GM12872 (cell line): Measurements from ENCODE around the gene HES1.
A peak's percentile ranks its signal among the peaks of the same experiment; 100 is the strongest.

ENCODE experiments used
- CTCF ChIP-seq: IDR thresholded peaks from 3 replicates; pipeline ENCODE4 v1.5.1; 2011; ENCODE audit warnings: low read depth, mild to moderate bottlenecking, low read length, moderate library complexity; ENCODE audit not compliant: insufficient read depth

Gene HES1

GRCh38 chr3:194134231-194134756 is 1.7 kb upstream of the HES1 start:
- TF ChIP-seq CTCF = no peak

DNA sequence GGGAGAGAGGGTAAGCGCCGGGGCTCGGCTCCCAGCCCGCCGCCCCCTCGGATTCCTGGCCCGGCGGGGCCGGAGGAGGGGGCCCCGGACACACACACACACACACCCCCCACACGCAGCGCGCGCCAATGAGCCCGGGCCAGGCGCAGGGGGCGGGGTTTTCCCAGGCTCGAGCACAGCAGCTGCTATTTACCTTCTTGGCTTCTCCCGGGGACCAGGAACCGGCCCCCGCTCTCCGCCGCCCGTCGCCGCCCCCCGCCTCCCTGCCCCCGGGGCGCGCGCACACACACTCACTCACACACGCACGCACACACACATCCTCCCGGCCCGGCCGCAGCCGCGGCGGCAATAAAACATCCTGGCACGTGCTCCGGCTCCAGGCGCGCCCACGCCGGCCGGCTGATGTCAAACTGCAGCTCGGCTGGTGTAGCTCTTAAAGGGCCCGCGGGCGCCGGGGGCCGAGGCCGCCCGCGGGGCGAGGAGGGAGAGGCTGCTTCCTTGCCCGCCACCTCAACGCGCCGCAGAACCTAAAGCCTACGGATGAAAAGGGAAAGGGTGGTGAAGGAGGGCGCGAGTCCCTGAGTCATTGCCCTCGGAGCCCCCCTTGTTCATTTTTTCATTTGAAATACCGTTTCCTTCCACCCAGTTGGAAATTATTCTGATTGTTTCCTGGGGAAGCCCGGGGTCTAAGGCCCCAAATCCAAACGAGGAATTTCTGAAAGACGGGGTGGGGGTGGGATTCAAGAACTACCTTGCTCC is 1.0 kb upstream of the HES1 start:
- no peak for TF ChIP-seq CTCF

DNA sequence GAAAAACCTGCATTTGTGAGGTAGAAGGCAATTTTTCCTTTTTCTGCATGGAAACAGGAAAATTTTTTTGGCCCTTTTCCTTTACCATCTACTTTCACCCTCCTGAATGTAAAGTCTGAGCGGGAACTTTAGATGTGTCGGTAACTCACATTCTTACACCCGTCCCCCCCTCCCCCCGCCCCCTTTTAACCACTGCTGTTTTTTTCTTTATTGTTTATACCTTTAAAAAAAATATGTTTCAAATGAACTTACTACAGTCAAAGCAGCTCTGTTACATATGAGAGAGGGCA is 487 bp upstream of the HES1 start:
- TF ChIP-seq CTCF = no peak

DNA sequence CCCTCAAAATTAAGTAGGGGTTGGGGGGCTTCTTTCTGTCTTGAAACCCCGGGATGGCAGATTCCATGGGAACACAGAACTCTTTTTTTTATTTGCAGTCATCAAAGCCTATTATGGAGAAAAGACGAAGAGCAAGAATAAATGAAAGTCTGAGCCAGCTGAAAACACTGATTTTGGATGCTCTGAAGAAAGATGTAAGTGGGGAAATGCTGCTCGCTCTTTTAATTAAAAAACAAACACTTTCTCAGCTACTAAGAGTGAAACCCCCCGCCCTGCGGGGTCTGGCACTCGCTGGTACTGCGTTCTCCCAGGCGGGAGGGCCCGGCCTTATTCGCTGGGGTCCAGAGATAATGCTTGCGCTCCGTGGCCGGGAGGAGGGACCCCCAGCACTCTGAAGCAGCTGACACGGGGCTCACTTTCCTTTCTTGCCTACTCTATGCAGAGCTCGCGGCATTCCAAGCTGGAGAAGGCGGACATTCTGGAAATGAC is 615 bp downstream of the HES1 start:
- TF ChIP-seq CTCF = no peak

DNA sequence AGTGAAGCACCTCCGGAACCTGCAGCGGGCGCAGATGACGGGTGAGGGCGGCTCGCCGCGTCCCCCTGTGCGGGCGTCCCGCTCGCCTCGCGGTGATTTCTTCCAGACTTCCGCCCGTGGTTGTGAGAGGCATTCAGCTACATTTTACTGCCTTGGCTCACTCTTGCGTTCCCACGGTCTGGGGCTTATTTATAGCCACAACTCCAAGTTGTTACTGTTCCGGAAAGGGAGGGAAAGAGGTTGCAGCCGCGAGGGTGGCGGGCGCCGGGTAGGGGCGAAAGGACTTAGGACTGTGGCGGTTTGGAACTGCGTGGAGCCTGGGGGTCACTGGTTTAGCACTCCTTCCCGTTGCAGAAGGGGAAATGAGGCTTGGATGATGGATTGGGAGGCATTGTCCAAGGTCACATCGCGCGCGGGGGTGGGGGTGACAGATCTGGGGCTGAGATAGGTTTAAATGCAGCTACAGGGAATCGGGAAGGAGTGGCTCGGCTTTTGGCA is 1.1 kb downstream of the HES1 start:
- TF ChIP-seq CTCF = no peak

DNA sequence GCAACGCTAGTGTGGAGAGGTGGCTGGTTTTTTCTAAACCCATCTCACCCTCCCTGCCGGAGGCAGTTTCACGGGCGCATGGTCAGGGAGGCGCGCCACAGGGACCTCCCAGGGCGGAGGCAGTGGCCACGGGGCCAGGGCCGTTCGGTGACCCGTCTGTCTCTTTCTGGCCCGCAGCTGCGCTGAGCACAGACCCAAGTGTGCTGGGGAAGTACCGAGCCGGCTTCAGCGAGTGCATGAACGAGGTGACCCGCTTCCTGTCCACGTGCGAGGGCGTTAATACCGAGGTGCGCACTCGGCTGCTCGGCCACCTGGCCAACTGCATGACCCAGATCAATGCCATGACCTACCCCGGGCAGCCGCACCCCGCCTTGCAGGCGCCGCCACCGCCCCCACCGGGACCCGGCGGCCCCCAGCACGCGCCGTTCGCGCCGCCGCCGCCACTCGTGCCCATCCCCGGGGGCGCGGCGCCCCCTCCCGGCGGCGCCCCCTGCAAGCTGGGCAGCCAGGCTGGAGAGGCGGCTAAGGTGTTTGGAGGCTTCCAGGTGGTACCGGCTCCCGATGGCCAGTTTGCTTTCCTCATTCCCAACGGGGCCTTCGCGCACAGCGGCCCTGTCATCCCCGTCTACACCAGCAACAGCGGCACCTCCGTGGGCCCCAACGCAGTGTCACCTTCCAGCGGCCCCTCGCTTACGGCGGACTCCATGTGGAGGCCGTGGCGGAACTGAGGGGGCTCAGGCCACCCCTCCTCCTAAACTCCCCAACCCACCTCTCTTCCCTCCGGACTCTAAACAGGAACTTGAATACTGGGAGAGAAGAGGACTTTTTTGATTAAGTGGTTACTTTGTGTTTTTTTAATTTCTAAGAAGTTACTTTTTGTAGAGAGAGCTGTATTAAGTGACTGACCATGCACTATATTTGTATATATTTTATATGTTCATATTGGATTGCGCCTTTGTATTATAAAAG is 1.8 kb downstream of the HES1 start:
- peak; percentile 68 for TF ChIP-seq CTCF

DNA sequence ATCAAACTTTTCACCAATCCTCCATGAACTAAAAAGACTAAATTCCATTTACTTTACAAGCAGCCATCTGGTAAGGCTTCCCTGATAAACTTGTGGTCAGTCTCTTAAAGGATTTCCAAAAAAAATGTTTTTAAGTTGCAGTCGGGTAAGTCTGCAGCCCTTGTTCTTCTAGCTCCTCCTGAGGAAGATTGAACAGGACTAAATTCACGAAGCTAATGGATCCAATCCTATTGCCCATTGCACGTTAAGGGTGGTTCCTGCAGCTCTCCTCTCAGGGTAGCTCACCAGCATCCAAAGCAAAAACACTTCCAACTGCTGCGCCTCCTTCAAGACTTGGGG is 2.8 kb downstream of the HES1 start:
- TF ChIP-seq CTCF = no peak
